Measurements from ENCODE around the gene CCR7. TPM values are rescaled to one million over a fixed set of nuclear protein-coding genes. Genes with fewer than 3 reads are reported as not detected.

Gene CCR7
- total and polyA plus RNA-seq, 2 of the 4 experiments (the other 2 are of a cell fraction): 0.14 to 0.36 TPM

DNA sequence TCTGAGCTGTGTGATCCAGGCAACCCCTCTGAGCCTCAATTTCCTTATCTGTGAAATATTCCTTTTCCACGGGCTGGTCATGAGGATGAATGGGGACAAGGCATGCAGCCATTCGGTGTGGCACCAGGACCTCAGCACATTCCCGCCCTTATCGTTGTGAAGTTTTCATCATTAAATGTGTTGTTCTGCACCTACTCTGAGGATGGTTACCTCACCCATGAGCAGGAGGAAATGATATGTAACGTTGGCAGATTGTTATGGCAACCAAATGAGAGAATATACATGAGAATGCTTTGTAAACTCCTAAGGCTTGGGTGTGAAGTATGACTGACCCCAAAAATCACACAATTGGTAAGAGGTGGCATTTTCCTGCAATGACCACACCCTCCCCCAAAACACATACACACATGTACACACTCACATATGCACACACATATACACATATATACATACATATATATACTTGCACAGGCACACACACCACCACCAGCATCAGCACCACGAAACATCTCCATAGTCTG is 42.8 kb upstream of the CCR7 start:
- Histone ChIP-seq H3K14ac (replicated peaks; ENCODE audit: low read depth, low read length) (no peak overlapping the region), H3K79me1 (ENCODE audit: low read depth in 1 of 2, low read length in 2 of 2) (no peaks in the 10 kb centered on the region), H2BK5ac (ENCODE audit: low read depth, low read length, poor library complexity, severe bottlenecking) (no peak overlapping the region), H2BK15ac (ENCODE audit: low read depth, low read length) (no peak overlapping the region), H2AK5ac (ENCODE audit: low read depth, low read length) (no peak overlapping the region), H4K91ac (ENCODE audit: insufficient read depth, low read depth, low read length) (no peak overlapping the region), H3K27ac (ENCODE audit: insufficient read depth, low read length) (no peak overlapping the region), H3K4me3 (ENCODE audit: insufficient read depth, low read depth, low read length) (no peak overlapping the region), H2BK20ac (ENCODE audit: low read depth, low read length) (no peak overlapping the region), H4K5ac (ENCODE audit: low read depth, low read length) (no peak overlapping the region), H3K27me3 (ENCODE audit: control insufficient read depth, insufficient read depth, low read length) (peaks cover 57% of the 10 kb centered on the region), H2AFZ (replicated peaks; ENCODE audit: low read length, poor library complexity) (no peak overlapping the region), H4K20me1 (ENCODE audit: insufficient read depth, low read length) (no peaks in the 10 kb centered on the region), H3K18ac (ENCODE audit: low read depth, low read length) (no peak overlapping the region), H3K9me1 (ENCODE audit: insufficient read depth, low read length) (no peaks in the 10 kb centered on the region), H4K8ac (ENCODE audit: low read depth in 2 of 2, low read length in 2 of 2) (no peak overlapping the region), H3K36me3 (ENCODE audit: control insufficient read depth, insufficient read depth, low read length) (no peaks in the 10 kb centered on the region), H3K4ac (ENCODE audit: low read depth, low read length) (no peak overlapping the region), H3K4me2 (ENCODE audit: low read depth, low read length) (no peak overlapping the region), H2BK120ac (ENCODE audit: low read depth, low read length) (no peak overlapping the region), H3K9me3 (ENCODE audit: control insufficient read depth, insufficient read depth, low read length) (no peaks in the 10 kb centered on the region), H3K56ac (ENCODE audit: extremely low read depth, insufficient read depth, low read length) (no peak overlapping the region), H3K23ac (ENCODE audit: low read depth, low read length) (no peak overlapping the region), H3K9ac (ENCODE audit: low read depth, low read length) (no peak overlapping the region), H2AK9ac (replicated peaks; ENCODE audit: low read depth, low read length, poor library complexity) (no peak overlapping the region), H3K4me1 (ENCODE audit: control insufficient read depth, insufficient read depth, low read length) (no peaks in the 10 kb centered on the region; the same call in 1 of the 2 replicates)
- dilution Hi-C loops (cut with HindIII; ENCODE audit: low sequenced_read_pairs, unreplicated experiment) (no loop called here), in situ Hi-C loops (cut with MboI; ENCODE audit: low sequenced_read_pairs) (no loop called here), intact Hi-C loops (cut with micrococcal nuclease) (no loop called here)
- TF ChIP-seq CHD1 (IDR thresholded peaks at IDR 0.05; ENCODE audit: low read depth, low read length): no peak
- TF ChIP-seq, protein P1, sequence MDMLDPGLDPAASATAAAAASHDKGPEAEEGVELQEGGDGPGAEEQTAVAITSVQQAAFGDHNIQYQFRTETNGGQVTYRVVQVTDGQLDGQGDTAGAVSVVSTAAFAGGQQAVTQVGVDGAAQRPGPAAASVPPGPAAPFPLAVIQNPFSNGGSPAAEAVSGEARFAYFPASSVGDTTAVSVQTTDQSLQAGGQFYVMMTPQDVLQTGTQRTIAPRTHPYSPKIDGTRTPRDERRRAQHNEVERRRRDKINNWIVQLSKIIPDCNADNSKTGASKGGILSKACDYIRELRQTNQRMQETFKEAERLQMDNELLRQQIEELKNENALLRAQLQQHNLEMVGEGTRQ (IDR thresholded peaks at IDR 0.05; ENCODE audit: low read depth, low read length): no peak
- TF ChIP-seq, protein P2, sequence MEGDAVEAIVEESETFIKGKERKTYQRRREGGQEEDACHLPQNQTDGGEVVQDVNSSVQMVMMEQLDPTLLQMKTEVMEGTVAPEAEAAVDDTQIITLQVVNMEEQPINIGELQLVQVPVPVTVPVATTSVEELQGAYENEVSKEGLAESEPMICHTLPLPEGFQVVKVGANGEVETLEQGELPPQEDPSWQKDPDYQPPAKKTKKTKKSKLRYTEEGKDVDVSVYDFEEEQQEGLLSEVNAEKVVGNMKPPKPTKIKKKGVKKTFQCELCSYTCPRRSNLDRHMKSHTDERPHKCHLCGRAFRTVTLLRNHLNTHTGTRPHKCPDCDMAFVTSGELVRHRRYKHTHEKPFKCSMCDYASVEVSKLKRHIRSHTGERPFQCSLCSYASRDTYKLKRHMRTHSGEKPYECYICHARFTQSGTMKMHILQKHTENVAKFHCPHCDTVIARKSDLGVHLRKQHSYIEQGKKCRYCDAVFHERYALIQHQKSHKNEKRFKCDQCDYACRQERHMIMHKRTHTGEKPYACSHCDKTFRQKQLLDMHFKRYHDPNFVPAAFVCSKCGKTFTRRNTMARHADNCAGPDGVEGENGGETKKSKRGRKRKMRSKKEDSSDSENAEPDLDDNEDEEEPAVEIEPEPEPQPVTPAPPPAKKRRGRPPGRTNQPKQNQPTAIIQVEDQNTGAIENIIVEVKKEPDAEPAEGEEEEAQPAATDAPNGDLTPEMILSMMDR (conservative IDR thresholded peaks at IDR 0.05; ENCODE audit: low read depth, low read length): no peak
- TF ChIP-seq MXI1 (IDR thresholded peaks at IDR 0.05; ENCODE audit: borderline replicate concordance, low read depth, low read length): no peak
- TF ChIP-seq SMC3 (IDR thresholded peaks at IDR 0.05; ENCODE audit: low read depth, low read length): no peak
- no peak for TF ChIP-seq POLR2A (IDR thresholded peaks at IDR 0.05; ENCODE audit: low read depth, low read length)
- TF ChIP-seq, protein P3, sequence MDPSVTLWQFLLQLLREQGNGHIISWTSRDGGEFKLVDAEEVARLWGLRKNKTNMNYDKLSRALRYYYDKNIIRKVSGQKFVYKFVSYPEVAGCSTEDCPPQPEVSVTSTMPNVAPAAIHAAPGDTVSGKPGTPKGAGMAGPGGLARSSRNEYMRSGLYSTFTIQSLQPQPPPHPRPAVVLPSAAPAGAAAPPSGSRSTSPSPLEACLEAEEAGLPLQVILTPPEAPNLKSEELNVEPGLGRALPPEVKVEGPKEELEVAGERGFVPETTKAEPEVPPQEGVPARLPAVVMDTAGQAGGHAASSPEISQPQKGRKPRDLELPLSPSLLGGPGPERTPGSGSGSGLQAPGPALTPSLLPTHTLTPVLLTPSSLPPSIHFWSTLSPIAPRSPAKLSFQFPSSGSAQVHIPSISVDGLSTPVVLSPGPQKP (IDR thresholded peaks at IDR 0.05; ENCODE audit: borderline replicate concordance, low read depth, low read length): no peak
- TF ChIP-seq CEBPB (IDR thresholded peaks at IDR 0.05; ENCODE audit: low read depth, low read length): no peak
- no peak for TF ChIP-seq BHLHE40 (IDR thresholded peaks at IDR 0.05; ENCODE audit: low read depth, low read length)
- no peak for TF ChIP-seq MAFK (IDR thresholded peaks at IDR 0.05; ENCODE audit: low read depth, low read length)
- no peak for TF ChIP-seq RAD21 (IDR thresholded peaks at IDR 0.05; ENCODE audit: low read length)
- TF ChIP-seq FOS (IDR thresholded peaks at IDR 0.05; ENCODE audit: low read depth, low read length): no peak
- no peak for TF ChIP-seq RCOR1 (IDR thresholded peaks at IDR 0.05; ENCODE audit: insufficient replicate concordance, low read length)
- TF ChIP-seq NFE2L2 (IDR thresholded peaks at IDR 0.05; ENCODE audit: low read depth, low read length): no peak
- TF ChIP-seq MAZ (IDR thresholded peaks at IDR 0.05; ENCODE audit: borderline replicate concordance, low read depth, low read length): no peak
- no peak for TF ChIP-seq RFX5 (IDR thresholded peaks at IDR 0.05; ENCODE audit: low read depth, low read length)
- BruUV-seq (replicated peaks): no TSS peak
- POLR2A ChIA-PET (ENCODE audit: unreplicated experiment): no interaction called here
- CTCF ChIA-PET: no interaction called here
- ATAC-seq (ENCODE audit: low read depth) (no peak), DNase-seq (no peak)
- 85% methylated on average over 4 of the region's 6 CpGs; no CpG with 5 or more reads in 1 of the 2 experiments for WGBS, 2 experiments (ENCODE audit: extremely low coverage in 2 of 2, insufficient read length in 1 of 2)

All from IMR-90 (cell line).